Mammary epithelial cell (primary cell): ENCODE data around the gene AASDH.

ENCODE experiments used
- EZH2 ChIP-seq: IDR thresholded peaks from 2 replicates; pipeline ENCODE4 v1.6.1; 2012; ENCODE audit warnings: low read length, inconsistent platforms, borderline replicate concordance
- TF ChIP-seq, protein P1 (sequence below), 2 donors: IDR thresholded peaks in 1 of 2; conservative IDR thresholded peaks in 1 of 2; 2 replicates each; pipeline ENCODE4 v1.5.1; 2011 to 2012; ENCODE audit warnings: inconsistent platforms in 2 of 2, low read length in 2 of 2, mild to moderate bottlenecking in 2 of 2, control low read depth in 1 of 2, low read depth in 1 of 2; ENCODE audit not compliant: insufficient read depth in 1 of 2; ENCODE audit errors: extremely low read depth in 1 of 2

DNA sequence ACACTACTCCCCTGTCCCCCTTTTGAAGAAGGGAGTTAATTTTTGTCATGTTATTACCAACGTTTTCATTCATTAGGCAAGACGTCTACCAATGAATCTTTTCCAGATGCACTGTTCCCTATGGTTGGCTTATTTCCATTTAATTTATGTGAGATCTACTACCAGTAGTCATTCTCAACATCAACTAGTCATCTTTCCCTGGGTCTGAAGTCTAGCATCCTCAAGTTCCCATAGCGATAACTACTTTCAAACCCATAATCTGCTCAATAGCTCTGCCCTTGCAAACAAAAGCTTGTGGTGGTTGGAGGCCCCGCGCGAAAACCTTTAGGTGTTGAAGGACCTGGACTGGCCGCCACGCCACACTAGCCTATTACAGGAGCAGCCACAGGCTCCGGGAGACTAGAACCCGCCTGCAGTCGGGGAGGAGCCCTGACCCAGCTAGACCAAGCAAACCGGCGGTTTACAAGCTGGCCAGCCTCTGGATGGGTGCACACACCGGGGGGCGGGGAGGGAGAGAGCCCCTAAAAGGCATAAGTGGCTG is 47.4 kb upstream of the AASDH start:
- TF ChIP-seq EZH2 = no peak
- TF ChIP-seq, protein P1, sequence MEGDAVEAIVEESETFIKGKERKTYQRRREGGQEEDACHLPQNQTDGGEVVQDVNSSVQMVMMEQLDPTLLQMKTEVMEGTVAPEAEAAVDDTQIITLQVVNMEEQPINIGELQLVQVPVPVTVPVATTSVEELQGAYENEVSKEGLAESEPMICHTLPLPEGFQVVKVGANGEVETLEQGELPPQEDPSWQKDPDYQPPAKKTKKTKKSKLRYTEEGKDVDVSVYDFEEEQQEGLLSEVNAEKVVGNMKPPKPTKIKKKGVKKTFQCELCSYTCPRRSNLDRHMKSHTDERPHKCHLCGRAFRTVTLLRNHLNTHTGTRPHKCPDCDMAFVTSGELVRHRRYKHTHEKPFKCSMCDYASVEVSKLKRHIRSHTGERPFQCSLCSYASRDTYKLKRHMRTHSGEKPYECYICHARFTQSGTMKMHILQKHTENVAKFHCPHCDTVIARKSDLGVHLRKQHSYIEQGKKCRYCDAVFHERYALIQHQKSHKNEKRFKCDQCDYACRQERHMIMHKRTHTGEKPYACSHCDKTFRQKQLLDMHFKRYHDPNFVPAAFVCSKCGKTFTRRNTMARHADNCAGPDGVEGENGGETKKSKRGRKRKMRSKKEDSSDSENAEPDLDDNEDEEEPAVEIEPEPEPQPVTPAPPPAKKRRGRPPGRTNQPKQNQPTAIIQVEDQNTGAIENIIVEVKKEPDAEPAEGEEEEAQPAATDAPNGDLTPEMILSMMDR (conservative IDR thresholded peaks at IDR 0.05 in 1 of 2, IDR thresholded peaks at IDR 0.05 in 1 of 2; ENCODE audit: extremely low read depth in 1 of 2, insufficient read depth in 1 of 2, low read depth in 1 of 2, low read length in 2 of 2) = no peak
